HCT116 (cell line): ENCODE measurements around the gene GOLGA6A. TPM values are rescaled to one million over a fixed set of nuclear protein-coding genes. Genes with fewer than 3 reads are reported as not detected.

Experiments
- ATAC-seq: fragments of 200-7000 bp; cut with Tn5 transposase; 2 replicates; pipeline ENCODE4 v1.9.1; 2020; ENCODE audit warnings: mild to moderate bottlenecking, moderate library complexity
- BruUV-seq: library from RNA; stranded (reverse); fragments of 400-500 nt; replicated peaks from 2 replicates; lab custom pipeline; 2021; lab: Mats Ljungman, UMichigan
- CTCF ChIA-PET: fragments of 300-600 bp; sonication (Branson Sonifier 250); formaldehyde crosslinking; loops from one replicate; lab custom pipeline; 2021; ENCODE audit warnings: antibody characterized with exemption; lab: Charles Lee
- POLR2A ChIA-PET: fragments of 300-600, 350-600 bp; sonication (Branson Sonifier 250); formaldehyde crosslinking; loops from one replicate; lab custom pipeline; 2021; ENCODE audit warnings: antibody characterized with exemption; lab: Charles Lee
- RAD21 ChIA-PET, 2 experiments: fragments of 300-600 bp; sonication (Branson Sonifier 250); formaldehyde crosslinking; loops; one replicate each; lab custom pipeline; 2023; ENCODE audit warnings: low total read pairs in 2 of 2; ENCODE audit not compliant: uncharacterized antibody in 2 of 2, unreplicated experiment in 2 of 2, low non-redundant PET in 1 of 2; lab: Charles Lee
- DNase-seq: peaks from one replicate; pipeline ENCODE4 v3.0.0-alpha.2; 2010; ENCODE audit warnings: low read depth, low spot score
- H2AFZ ChIP-seq: fragments of 200-600 bp; shearing (Covaris generic), sonication (generic); 2 replicates; pipeline ENCODE4 v1.6.1; 2017; ENCODE audit warnings: low read depth, mixed run types, mixed read lengths, antibody characterized with exemption, low read length; ENCODE audit not compliant: poor library complexity, severe bottlenecking
- H3K27ac ChIP-seq: 2 replicates; pipeline ENCODE4 v1.5.1; 2012; ENCODE audit warnings: low read depth, low read length
- H3K27me3 ChIP-seq: fragments of 200-600 bp; sonication (generic); 2 replicates; pipeline ENCODE4 v1.6.1; 2016; ENCODE audit warnings: mixed run types, low read length, mixed read lengths; ENCODE audit not compliant: insufficient read depth
- H3K36me3 ChIP-seq, 2 experiments: fragments of 200-500 bp in 1 of 2; fragments of 200-600 bp in 1 of 2; sonication (Bioruptor generic) in 1 of 2; sonication (generic) in 1 of 2; 2 replicates each; pipeline versions ENCODE4 v1.5.1 to v1.6.1; 2014 to 2016; ENCODE audit warnings: low read length in 2 of 2, inconsistent platforms in 1 of 2, mixed read lengths in 1 of 2, mixed run types in 1 of 2; ENCODE audit not compliant: insufficient read depth in 2 of 2, control insufficient read depth in 1 of 2
- H3K4me1 ChIP-seq, 2 experiments: fragments of 200-600 bp in 1 of 2; sonication (generic) in 1 of 2; 2 replicates each; pipeline versions ENCODE4 v1.5.1 to v1.6.1; 2012 to 2017; ENCODE audit warnings: low read length in 2 of 2, inconsistent platforms in 1 of 2, mild to moderate bottlenecking in 1 of 2, mixed read lengths in 1 of 2, mixed run types in 1 of 2, moderate library complexity in 1 of 2; ENCODE audit not compliant: insufficient read depth in 2 of 2, control insufficient read depth in 1 of 2
- H3K4me2 ChIP-seq: fragments of 200-600 bp; sonication (generic); 2 replicates; pipeline ENCODE4 v1.6.1; 2017; ENCODE audit warnings: mixed run types, low read length, mixed read lengths
- H3K4me3 ChIP-seq, 2 experiments: fragments of 200-600 bp in 1 of 2; sonication (generic) in 1 of 2; replicated peaks in 1 of 2; 2 replicates each; pipeline ENCODE4 v1.5.1; 2011 to 2016; ENCODE audit warnings: low read length in 2 of 2, control low read depth in 1 of 2, low read depth in 1 of 2, mild to moderate bottlenecking in 1 of 2, mixed read lengths in 1 of 2, mixed run types in 1 of 2
- H3K79me2 ChIP-seq: fragments of 200-600 bp; sonication (generic); 2 replicates; pipeline ENCODE4 v1.6.1; 2017; ENCODE audit warnings: mild to moderate bottlenecking, mixed run types, low read length, moderate library complexity, mixed read lengths; ENCODE audit not compliant: insufficient read depth
- H3K9ac ChIP-seq: fragments of 200-600 bp; sonication (generic); 2 replicates; pipeline ENCODE4 v1.6.1; 2016; ENCODE audit warnings: low read length, mixed read lengths
- H3K9me2 ChIP-seq: fragments of 200-600 bp; sonication (generic), shearing (Covaris generic); 2 replicates; pipeline ENCODE4 v1.6.1; 2017; ENCODE audit warnings: mixed run types, mild to moderate bottlenecking, moderate library complexity; ENCODE audit not compliant: insufficient read depth
- H3K9me3 ChIP-seq, 2 experiments: fragments of 200-500 bp in 1 of 2; fragments of 200-600 bp in 1 of 2; sonication (Bioruptor generic) in 1 of 2; sonication (generic) in 1 of 2; 2 replicates each; pipeline ENCODE4 v1.6.1; 2014 to 2017; ENCODE audit warnings: low read length in 2 of 2, mixed read lengths in 2 of 2, inconsistent platforms in 1 of 2, low read depth in 1 of 2, mild to moderate bottlenecking in 1 of 2, mixed run types in 1 of 2, moderate library complexity in 1 of 2; ENCODE audit not compliant: control insufficient read depth in 1 of 2, insufficient read depth in 1 of 2
- H4K20me1 ChIP-seq: fragments of 200-600 bp; sonication (generic), shearing (Covaris generic); 2 replicates; pipeline ENCODE4 v1.6.1; 2017; ENCODE audit warnings: mixed run types, mild to moderate bottlenecking, moderate library complexity; ENCODE audit not compliant: insufficient read depth
- ATF3 ChIP-seq: IDR thresholded peaks from 2 replicates; pipeline ENCODE4 v1.6.1; 2012
- CBX3 ChIP-seq: IDR thresholded peaks from 2 replicates; pipeline ENCODE4 v1.6.1; 2012; ENCODE audit warnings: low read depth
- CEBPB ChIP-seq: IDR thresholded peaks from 2 replicates; pipeline ENCODE4 v1.6.1; 2012; ENCODE audit warnings: low read depth
- CTCF ChIP-seq, 3 experiments: fragments of 200-600 bp in 1 of 3; sonication (generic) in 1 of 3; IDR thresholded peaks in 2 of 3; conservative IDR thresholded peaks in 1 of 3; 2 replicates each; pipeline ENCODE4 v1.5.1; 2012 to 2017; ENCODE audit warnings: low read depth in 2 of 3, low read length in 2 of 3, antibody characterized with exemption in 1 of 3, borderline replicate concordance in 1 of 3, control low read depth in 1 of 3, mild to moderate bottlenecking in 1 of 3, mixed read lengths in 1 of 3, mixed run types in 1 of 3, moderate library complexity in 1 of 3; ENCODE audit not compliant: insufficient read depth in 1 of 3
- EZH2 ChIP-seq: fragments of 200-600 bp; sonication (generic); IDR thresholded peaks from 2 replicates; pipeline ENCODE4 v1.6.1; 2017; ENCODE audit warnings: antibody characterized with exemption, mixed run types
- FOSL1 ChIP-seq: IDR thresholded peaks from 2 replicates; pipeline ENCODE4 v1.6.1; 2012; ENCODE audit warnings: low read depth
- JUND ChIP-seq: IDR thresholded peaks from 2 replicates; pipeline ENCODE4 v1.6.1; 2012
- POLR2A ChIP-seq: IDR thresholded peaks from 2 replicates; pipeline ENCODE4 v1.7.0; 2011; ENCODE audit warnings: borderline replicate concordance; ENCODE audit not compliant: insufficient read depth, insufficient read length; ENCODE audit errors: extremely low read depth
- POLR2AphosphoS5 ChIP-seq: IDR thresholded peaks from 2 replicates; pipeline ENCODE4 v1.6.1; 2011; ENCODE audit warnings: mild to moderate bottlenecking, low read depth, low read length, moderate library complexity
- SIN3A ChIP-seq: IDR thresholded peaks from 2 replicates; pipeline ENCODE4 v1.6.1; 2012; ENCODE audit warnings: low read depth
- SP1 ChIP-seq: IDR thresholded peaks from 2 replicates; pipeline ENCODE4 v1.6.1; 2012; ENCODE audit warnings: low read depth
- TCF7L2 ChIP-seq: IDR thresholded peaks from 2 replicates; pipeline ENCODE4 v1.7.0; 2011; ENCODE audit warnings: borderline replicate concordance, inconsistent platforms; ENCODE audit not compliant: insufficient read depth, insufficient read length; ENCODE audit errors: extremely low read depth
- ZFX ChIP-seq: fragments of 450-650 bp; IDR thresholded peaks from 2 replicates; pipeline ENCODE4 v1.6.1; 2017
- ZNF274 ChIP-seq: fragments of 200-500 bp; sonication (Bioruptor generic); IDR thresholded peaks from 2 replicates; pipeline ENCODE4 v1.6.1; 2014; ENCODE audit warnings: mild to moderate bottlenecking, low read depth, low read length, inconsistent platforms
- intact Hi-C: fragments of 100-400 bp; cut with micrococcal nuclease; formaldehyde crosslinking; loops from 2 replicates; pipeline ENCODE4 v1.10.0; 2022
- total RNA-seq: library from RNA; stranded (reverse); gene quantifications from one replicate; pipeline ENCODE4 v1.2.1, GENCODE V29; 2021; ENCODE audit not compliant: unreplicated experiment
- TF ChIP-seq, protein P1 (sequence below): IDR thresholded peaks from 2 replicates; pipeline ENCODE4 v1.6.1; 2012
- TF ChIP-seq, protein P2 (sequence below): IDR thresholded peaks from 2 replicates; pipeline ENCODE4 v1.6.1; 2011; ENCODE audit warnings: mild to moderate bottlenecking, low read length, moderate library complexity; ENCODE audit not compliant: insufficient replicate concordance; ENCODE audit errors: extremely low read depth

GOLGA6A gene
- total RNA-seq, 1 experiment from 2014 or later = 0.39 TPM

DNA sequence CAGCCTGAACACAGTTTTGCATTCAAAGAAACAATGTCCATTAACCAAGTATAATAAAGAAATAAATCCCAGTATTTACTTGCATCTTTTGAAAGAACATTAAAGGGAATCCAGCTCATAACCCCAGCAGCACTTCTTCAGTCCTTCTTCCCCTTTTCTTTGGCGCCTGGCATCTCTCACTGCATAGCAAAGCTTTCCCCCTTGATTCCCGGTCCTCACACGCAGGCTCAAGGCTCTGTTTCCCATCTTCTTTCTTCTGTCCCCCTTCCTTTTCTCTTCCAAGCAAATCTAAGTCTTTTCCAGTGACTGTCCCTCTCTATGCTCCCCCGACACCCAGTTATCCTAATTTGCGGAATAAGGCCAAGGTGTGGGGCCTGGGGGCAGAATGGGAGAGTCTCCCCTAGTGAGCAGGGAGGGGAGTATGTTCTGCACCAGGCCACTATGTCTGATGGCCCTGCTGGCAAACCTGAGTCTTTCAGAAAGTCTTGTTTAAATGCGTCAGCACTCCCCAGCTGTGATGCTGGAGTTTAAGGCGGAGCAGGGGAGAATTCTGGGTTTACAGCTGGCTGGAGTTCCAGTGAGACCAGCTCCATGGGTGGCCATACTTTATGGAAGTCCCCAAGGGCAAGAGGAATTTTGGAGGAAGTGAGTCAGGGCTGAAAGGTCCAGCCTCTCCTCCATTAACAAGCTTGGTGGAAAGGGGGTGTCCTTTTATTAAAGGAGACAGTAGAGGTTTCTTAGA, 42.1 kb downstream of the GOLGA6A start:
- ATAC-seq (no peak), DNase-seq (no peak)
- Histone ChIP-seq H4K20me1 (no peaks in the 10 kb centered on the region), H3K9me2 (no peaks in the 10 kb centered on the region), H3K9me3 (no peaks in the 10 kb centered on the region), H3K4me3 (no peak overlapping the region), H3K79me2 (no peaks in the 10 kb centered on the region), H3K27me3 (no peaks in the 10 kb centered on the region), H3K36me3 (no peaks in the 10 kb centered on the region), H3K27ac (no peak overlapping the region), H3K4me2 (peak overlapping the region; percentile 22; the same call in 1 of the 2 replicates), H3K9ac (no peak overlapping the region), H2AFZ (no peak overlapping the region), H3K4me1 (peaks cover 0 to 9% of the 10 kb centered on the region in 2 experiments; a peak in 1 of 4 replicates)
- intact Hi-C loops = no loop called here
- TF ChIP-seq CBX3 (no peak), POLR2A (no peak), SIN3A (no peak), ATF3 (no peak), SP1 (no peak), JUND (no peak), ZNF274 (no peak), EZH2 (no peak), POLR2AphosphoS5 (no peak), TCF7L2 (no peak), ZFX (no peak), CEBPB (no peak), FOSL1 (no peak), CTCF (IDR thresholded peaks at IDR 0.05 in 2 of 3, conservative IDR thresholded peaks at IDR 0.05 in 1 of 3; ENCODE audit: borderline replicate concordance in 1 of 3, insufficient read depth in 1 of 3, low read depth in 2 of 3, low read length in 2 of 3) (no peak)
- TF ChIP-seq, protein P1, sequence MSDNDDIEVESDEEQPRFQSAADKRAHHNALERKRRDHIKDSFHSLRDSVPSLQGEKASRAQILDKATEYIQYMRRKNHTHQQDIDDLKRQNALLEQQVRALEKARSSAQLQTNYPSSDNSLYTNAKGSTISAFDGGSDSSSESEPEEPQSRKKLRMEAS = no peak
- TF ChIP-seq, protein P2, sequence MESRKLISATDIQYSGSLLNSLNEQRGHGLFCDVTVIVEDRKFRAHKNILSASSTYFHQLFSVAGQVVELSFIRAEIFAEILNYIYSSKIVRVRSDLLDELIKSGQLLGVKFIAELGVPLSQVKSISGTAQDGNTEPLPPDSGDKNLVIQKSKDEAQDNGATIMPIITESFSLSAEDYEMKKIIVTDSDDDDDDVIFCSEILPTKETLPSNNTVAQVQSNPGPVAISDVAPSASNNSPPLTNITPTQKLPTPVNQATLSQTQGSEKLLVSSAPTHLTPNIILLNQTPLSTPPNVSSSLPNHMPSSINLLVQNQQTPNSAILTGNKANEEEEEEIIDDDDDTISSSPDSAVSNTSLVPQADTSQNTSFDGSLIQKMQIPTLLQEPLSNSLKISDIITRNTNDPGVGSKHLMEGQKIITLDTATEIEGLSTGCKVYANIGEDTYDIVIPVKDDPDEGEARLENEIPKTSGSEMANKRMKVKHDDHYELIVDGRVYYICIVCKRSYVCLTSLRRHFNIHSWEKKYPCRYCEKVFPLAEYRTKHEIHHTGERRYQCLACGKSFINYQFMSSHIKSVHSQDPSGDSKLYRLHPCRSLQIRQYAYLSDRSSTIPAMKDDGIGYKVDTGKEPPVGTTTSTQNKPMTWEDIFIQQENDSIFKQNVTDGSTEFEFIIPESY = no peak
- ChIA-PET POLR2A (no interaction called here), RAD21 (no interaction called here), CTCF (interaction anchor here (1.4 to 6.5 kb wide), 4 partner anchors 8 to 89 kb away, joined by 4 to 132 read pairs (median 28); no protein-coding TSS in a partner anchor)
- BruUV-seq = no TSS peak
